HCT116 (cell line): ENCODE data around the gene RAB24.

Source experiments
- ATF3 ChIP-seq: IDR thresholded peaks from 2 replicates; pipeline ENCODE4 v1.6.1; 2012
- CTCF ChIP-seq, 3 experiments: fragments of 200-600 bp in 1 of 3; sonication (generic) in 1 of 3; IDR thresholded peaks in 2 of 3; conservative IDR thresholded peaks in 1 of 3; 2 replicates each; pipeline ENCODE4 v1.5.1; 2012 to 2017; ENCODE audit warnings: low read depth in 2 of 3, low read length in 2 of 3, antibody characterized with exemption in 1 of 3, borderline replicate concordance in 1 of 3, control low read depth in 1 of 3, mild to moderate bottlenecking in 1 of 3, mixed read lengths in 1 of 3, mixed run types in 1 of 3, moderate library complexity in 1 of 3; ENCODE audit not compliant: insufficient read depth in 1 of 3
- EZH2 ChIP-seq: fragments of 200-600 bp; sonication (generic); IDR thresholded peaks from 2 replicates; pipeline ENCODE4 v1.6.1; 2017; ENCODE audit warnings: antibody characterized with exemption, mixed run types
- POLR2A ChIP-seq: IDR thresholded peaks from 2 replicates; pipeline ENCODE4 v1.7.0; 2011; ENCODE audit warnings: borderline replicate concordance; ENCODE audit not compliant: insufficient read depth, insufficient read length; ENCODE audit errors: extremely low read depth
- ZBTB33 ChIP-seq: IDR thresholded peaks from 2 replicates; pipeline ENCODE4 v1.6.1; 2011; ENCODE audit warnings: mild to moderate bottlenecking, low read length, moderate library complexity; ENCODE audit not compliant: insufficient replicate concordance; ENCODE audit errors: extremely low read depth
- ZNF274 ChIP-seq: fragments of 200-500 bp; sonication (Bioruptor generic); IDR thresholded peaks from 2 replicates; pipeline ENCODE4 v1.6.1; 2014; ENCODE audit warnings: mild to moderate bottlenecking, low read depth, low read length, inconsistent platforms

GRCh38 chr5:177290816-177291596 is 12.5 kb downstream of the RAB24 start:
- no peak for TF ChIP-seq CTCF (IDR thresholded peaks at IDR 0.05 in 2 of 3, conservative IDR thresholded peaks at IDR 0.05 in 1 of 3; ENCODE audit: borderline replicate concordance in 1 of 3, insufficient read depth in 1 of 3, low read depth in 2 of 3, low read length in 2 of 3)
- TF ChIP-seq ATF3 = no peak
- no peak for TF ChIP-seq ZNF274
- no peak for TF ChIP-seq EZH2
- TF ChIP-seq POLR2A = no peak
- no peak for TF ChIP-seq ZBTB33
